IPS-NIHi7 (cell line): ENCODE results near the gene OR2J2.
"Not testable (repeated sequence)": the region's sequence is repeated elsewhere in the genome, so short reads cannot be mapped to it uniquely, and the experiment has no call there.

Experiments used
- DNase-seq: peaks from one replicate; pipeline ENCODE4 v3.0.0; 2012; ENCODE audit warnings: mixed read lengths; ENCODE audit errors: extremely low spot score

The OR2J2 gene

GRCh38 chr6:29170607-29171006 is at the start of gene OR2J2:
Gene OR2J2, plus strand, starts transcription at chr6:29170907. Its CDS starts 2,729 bp downstream, at chr6:29173636.
- DNase-seq = not testable (repeated sequence)

DNA sequence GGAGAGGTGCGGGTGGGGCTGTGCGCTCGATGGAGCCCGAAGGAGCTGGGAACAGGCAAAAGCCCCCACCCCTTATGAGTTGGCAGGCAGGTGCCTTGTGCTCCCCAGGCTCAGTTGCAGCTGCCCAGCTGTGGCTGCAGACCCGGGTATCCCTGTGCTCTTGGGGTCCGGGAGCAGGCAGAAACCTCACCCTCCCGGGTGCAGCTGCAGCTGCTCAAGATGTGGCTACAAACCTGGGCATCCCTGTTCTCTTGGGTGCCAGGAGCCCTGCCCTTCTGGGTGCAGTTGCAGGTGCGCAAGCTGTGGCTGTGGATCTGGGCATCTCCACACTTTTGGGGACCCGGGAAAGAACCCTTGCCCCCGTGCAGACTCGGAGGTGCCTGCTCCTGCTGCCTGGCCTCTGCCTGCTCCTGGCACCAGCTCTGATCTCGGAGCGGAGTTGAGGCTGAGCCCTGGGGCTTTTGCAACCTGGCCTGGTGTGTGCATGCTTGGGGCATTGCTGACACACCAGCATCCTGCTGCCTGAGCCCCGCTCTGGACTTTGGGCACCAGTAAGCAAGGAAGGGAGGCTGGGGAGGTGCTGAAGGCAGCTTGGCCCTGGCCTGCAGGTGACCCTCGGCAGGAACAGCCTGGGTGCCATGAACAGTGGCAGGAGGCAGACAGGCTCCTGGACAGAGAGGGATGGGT is 41.2 kb upstream of the OR2J2 start:
- DNase-seq = no peak

GRCh38 chr6:29130644-29131043 is 40.1 kb upstream of the OR2J2 start:
- no peak for DNase-seq

DNA sequence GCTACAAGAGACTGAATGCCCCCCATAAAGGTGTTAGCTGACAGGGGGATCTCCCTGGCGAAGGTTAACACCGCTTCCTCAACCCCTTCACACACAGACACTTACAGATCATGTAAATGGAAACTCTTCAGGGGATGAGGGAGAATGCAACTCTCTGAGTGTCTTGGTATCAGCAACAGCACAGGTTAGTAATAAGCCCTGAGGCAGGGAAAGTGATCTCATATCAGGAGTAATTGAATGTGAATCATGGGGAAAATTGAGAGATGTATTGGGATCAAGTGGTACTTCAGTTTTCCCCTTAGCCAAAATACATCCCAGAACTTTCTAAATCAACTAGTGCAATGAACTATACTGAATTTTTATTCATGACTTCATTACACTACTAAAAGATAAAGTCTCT is 39.0 kb upstream of the OR2J2 start:
- no peak for DNase-seq

- no peak for DNase-seq
These were observed 33.0 kb upstream of the OR2J2 start for GRCh38 chr6:29137724-29138123.

DNA sequence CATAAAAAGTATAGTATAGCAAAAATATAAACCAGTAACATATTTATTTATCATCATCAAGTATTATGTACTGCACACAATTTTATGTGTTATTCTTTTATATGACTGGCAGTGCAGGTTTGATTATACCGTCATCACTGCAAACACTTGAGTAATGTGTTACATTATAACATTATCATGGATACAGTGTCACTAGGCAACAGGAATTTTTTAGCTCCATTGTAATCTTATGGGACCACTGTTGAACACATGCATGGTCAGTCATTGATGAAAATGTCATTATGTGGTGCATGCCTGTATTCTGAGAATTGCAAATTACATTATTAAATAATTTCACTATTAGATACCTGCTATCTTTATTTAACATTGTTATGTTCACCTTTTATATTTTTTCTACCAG is 29.1 kb upstream of the OR2J2 start:
- DNase-seq = no peak

DNA sequence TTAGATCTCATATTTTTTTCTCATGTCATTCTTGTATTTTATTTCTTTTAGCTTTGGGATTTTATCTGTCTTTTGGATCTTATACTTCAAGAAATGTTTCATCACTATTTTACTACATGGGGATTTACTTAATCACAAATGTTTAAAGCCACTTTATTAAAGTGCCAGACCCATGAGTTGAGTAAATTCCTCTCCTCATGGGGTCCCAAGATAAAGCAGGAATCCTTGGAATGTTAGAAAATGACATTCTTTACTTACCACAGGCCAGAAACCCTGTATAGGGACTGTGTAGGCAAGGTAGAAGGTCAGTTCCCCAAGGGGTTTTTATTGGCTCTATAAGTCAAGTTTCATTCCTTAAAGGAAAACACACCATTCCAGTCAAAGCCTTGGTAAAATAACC is 28.4 kb upstream of the OR2J2 start:
- no peak for DNase-seq

DNA sequence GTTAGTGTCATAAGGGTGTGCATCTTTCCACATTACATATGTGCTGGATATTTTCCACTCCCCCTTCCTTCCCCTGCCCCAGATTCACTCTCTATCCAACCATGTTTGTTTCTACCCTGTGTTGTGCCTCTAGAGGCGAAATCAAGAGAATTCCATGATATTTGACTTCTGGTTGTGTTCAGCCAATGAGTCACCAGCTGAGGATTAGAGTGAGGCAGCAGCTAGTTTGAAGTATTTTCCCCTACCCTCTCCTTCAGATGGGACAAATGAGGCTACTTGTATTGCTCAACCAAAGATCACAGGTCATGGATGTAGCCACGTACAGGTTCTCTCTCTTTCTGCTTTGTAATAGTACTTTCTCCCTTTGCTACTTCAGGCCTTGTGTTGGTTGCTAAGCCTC is 24.5 kb upstream of the OR2J2 start:
- no peak for DNase-seq

DNA sequence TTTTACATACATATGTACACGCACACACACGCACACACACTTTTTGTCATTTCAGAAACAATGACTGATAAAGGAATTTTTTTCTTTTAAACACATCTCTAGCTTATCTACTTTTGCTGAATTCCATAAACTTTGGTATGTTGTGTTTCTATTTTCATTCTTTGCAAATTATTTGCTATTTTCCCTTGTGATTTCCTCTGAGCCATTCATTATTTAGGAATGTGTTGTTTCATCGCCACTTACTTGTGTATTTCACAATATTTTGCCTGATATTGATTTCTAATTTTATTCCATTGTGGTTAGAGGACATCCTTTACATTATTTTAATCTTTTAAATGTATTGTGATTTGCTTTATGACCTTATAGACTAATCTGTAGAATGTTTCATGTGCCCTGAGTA is 23.6 kb upstream of the OR2J2 start:
- DNase-seq = no peak

GRCh38 chr6:29149444-29149843 is 21.3 kb upstream of the OR2J2 start:
- DNase-seq = not testable (repeated sequence)

GRCh38 chr6:29153083-29153482 is 17.6 kb upstream of the OR2J2 start:
- DNase-seq = no peak

DNA sequence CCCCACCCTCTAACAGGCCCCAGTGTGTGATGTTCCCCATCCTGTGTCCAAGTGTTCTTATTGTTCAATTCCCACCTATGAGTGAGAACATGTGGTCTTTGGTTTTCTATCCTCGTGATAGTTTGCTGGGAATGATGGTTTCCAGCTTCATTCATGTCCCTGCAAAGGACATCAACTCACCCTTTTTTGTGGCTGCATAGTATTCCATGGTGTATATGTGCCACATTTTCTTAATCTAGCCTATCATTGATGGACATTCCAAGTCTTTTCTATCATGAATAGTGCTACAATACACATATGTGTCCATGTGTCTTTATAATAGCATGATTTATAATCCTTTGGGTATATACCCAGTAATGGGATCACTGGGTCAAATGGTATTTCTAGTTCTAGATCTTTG is 15.5 kb upstream of the OR2J2 start:
- DNase-seq = not testable (repeated sequence)

DNA sequence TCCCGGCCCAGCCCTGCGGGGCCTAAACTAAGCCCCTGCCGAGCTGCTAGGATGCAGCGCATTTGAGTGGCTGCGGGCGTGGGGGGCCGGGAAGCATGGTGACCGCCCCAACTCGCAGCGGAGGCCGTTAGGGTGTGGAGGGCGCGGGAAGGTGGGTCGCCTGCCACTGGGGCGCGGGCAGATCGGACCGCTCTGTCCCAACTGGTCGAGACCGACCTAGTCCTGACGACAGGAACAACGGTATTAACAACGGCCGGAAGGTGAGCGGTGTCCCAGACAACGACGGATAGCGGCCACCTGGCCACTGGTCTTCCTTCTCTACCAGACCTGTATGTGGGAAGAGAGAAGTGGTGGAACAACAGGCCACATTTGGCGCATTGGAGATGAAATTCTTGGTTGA is 10.8 kb upstream of the OR2J2 start:
- DNase-seq = not testable (repeated sequence)

DNA sequence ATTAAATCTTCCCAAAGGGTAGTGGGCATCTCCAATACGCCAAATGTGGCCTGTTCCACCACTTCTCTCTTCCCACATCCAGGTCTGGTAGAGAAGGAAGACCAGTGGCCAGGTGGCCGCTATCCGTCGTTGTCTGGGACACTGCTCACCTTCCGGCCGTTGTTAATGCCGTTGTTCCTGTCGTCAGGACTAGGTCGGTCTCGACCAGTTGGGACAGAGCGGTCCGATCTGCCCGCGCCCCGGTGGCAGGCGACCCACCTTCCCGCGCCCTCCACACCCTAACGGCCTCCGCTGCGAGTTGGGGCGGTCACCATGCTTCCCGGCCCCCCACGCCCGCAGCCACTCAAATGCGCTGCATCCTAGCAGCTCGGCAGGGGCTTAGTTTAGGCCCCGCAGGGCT is 5.1 kb upstream of the OR2J2 start:
- not testable (repeated sequence) for DNase-seq

DNA sequence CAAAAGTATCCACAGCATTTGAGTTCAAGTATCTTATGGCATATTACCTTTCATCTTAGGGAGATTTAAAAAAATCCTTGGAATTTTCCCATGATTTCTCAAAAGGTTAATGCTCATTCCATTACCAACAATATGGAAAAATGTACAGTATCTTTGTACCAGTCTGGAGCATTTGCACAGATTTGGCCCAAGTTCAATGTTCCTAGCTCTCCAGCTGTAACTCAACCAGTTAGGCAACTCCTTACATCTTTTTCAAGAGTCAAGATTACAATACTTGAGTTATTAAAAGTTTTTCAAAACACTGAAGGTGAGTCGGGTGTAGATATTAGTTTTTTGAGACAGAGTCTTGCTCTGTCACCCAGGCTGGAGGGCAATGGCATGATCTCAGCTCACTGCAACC is 1.0 kb downstream of the OR2J2 start:
- no peak for DNase-seq

DNA sequence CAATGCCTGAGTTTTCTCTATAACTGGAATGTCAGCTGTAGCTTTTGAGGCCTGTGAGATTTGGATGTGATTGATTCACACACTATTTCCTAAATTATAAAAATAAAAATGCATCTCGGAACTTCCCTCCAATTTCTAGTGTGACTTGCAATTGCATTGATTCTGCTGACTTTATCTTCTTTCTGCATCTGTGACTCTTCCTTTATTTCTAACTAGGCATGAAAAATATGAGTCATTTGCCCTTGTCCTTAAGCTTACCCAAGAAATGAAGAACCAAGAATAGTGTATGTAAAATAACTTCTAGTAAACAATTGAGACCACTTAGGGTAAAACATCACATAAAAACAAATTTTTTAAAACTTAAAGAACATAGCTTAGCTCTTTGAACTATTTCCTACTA is 12.9 kb downstream of the OR2J2 start:
- no peak for DNase-seq

- not testable (repeated sequence) for DNase-seq
These were observed 18.0 kb downstream of the OR2J2 start for GRCh38 chr6:29188659-29189058.

DNA sequence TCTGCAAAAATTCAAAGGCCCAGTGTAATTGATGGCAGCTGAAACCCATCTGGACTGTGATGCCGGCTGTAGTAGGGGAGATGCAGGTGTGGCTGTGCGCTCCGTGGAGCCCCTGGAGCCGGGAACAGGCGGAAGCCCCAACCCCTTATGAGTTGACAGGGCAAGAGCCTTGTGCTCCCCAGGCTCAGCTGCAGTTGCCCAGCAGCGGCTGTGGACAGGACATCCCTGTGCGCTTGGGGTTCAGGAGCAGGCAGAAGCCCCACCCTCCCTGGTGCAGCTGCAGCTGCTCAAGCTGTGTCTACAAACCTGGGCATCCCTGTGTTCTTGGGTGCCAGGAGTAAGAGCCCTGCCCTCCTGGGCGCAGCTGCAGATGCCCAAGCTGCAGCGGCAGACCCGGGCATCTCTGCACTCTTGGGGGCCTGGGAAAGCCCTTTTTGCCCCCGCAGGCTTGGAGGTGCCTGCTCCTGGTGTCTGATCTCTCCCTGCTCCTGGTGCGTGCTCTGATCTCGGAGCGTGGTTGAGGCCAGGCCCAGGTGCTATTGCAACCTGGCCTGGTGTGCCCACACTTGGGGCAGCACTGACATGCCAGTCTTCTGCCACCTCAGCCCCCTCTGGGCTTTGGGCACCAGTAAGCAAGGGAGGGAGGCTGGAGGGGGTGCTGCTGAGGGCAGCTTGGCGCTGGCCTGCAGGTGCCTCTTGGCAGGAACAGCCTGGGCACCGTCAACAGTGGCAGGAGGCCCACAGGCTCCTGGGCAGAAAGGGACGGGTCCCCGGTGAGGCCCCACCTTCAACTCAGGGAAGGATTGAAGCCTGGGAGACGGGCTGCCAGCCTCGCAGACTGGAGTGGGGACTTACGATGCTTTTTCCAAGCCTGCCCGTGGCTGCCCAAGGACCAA is 30.3 kb downstream of the OR2J2 start:
- no peak for DNase-seq

GRCh38 chr6:29201966-29202365 is 31.3 kb downstream of the OR2J2 start:
- DNase-seq = no peak

DNA sequence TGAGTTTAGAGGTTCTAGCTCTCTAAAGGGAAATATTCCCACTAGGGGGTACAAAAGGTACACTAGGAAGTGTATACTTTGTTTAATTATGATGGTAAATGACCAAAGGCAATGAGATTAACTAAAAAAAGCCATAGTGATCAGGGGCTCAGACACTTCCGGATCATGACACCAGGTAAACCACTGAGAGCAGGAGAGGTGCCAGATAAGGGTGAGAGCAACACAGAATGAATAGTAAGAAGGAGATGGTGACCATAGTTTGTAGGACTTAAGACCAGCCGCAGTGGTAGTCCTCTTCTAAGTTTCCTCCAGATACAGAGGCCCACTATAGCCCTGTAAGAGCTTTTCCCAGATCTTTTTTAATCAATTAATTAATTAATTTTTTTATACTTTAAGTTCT is 40.8 kb downstream of the OR2J2 start:
- DNase-seq = no peak

DNA sequence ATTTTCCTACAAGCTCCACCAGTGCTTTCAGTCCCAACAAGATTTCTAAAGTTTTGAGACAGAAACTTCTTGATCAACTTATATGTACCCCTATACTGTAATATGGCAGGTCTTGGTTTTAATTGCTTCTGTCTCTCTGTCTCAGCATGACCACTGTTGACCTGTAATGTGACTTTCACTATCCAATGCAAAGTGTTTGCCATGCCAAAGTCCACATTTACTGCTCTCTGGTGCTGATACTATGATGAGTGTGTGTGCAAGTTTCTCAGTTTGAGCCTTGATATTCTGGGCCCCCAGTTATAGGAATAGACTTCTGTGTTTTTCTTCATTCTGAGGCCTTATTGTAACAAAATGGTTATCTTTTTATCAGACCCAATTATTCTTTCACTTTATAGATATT is 45.8 kb downstream of the OR2J2 start:
- DNase-seq = no peak

DNA sequence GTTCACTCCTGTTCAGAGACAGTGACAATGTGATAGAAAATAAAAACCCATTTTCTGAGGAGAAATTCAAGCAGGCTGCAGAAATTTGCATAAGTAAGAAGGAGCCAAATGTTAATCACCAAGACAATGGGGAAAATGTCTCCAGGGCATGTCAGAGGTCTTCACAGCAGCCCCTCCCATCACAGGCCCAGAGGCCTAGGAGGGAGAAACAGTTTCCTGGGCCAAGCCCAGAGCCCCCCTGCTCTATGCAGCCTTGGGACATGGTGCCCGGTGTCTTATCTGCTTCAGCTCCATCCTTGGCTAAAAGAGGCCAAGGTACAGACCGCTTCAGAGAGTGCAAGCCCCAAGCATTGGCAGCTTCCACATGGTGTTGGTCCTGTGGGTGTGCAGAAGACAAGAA is 46.5 kb downstream of the OR2J2 start:
- not testable (repeated sequence) for DNase-seq

GRCh38 chr6:29218056-29218455 is 47.3 kb downstream of the OR2J2 start:
- not testable (repeated sequence) for DNase-seq
